Neural cell (in vitro differentiated cells): Measurements from ENCODE around the gene PRRX2. TPM values are rescaled to one million over a fixed set of nuclear protein-coding genes. Genes with fewer than 3 reads are reported as not detected.

Experiments
- H2AFZ ChIP-seq: fragments of 200-600, 300-800 bp; sonication (generic), shearing (Covaris generic); 2 replicates; pipeline ENCODE4 v1.6.0; 2014; ENCODE audit warnings: low read depth, mild to moderate bottlenecking, antibody characterized with exemption, low read length, moderate library complexity
- H3F3A ChIP-seq: fragments of 200-600 bp; shearing (Covaris generic); 2 replicates; pipeline ENCODE4 v1.6.1; 2016; ENCODE audit warnings: mild to moderate bottlenecking, moderate library complexity, mixed read lengths, antibody characterized with exemption, low read length; ENCODE audit not compliant: insufficient read depth, poor library complexity, severe bottlenecking
- H3K27ac ChIP-seq: fragments of 200-600, 300-800 bp; sonication (generic), shearing (Covaris generic); 2 replicates; pipeline ENCODE4 v1.5.1; 2014; ENCODE audit warnings: mild to moderate bottlenecking, low read length, moderate library complexity
- H3K27me3 ChIP-seq: fragments of 300-800, 200-600 bp; sonication (generic), shearing (Covaris generic); 2 replicates; pipeline ENCODE4 v1.6.0; 2014; ENCODE audit warnings: mild to moderate bottlenecking, low read depth, low read length, moderate library complexity; ENCODE audit not compliant: insufficient read depth
- H3K36me3 ChIP-seq: fragments of 300-800, 200-600 bp; sonication (generic), shearing (Covaris generic); 2 replicates; pipeline ENCODE4 v1.5.1; 2014; ENCODE audit warnings: mild to moderate bottlenecking, antibody characterized with exemption, low read length, moderate library complexity; ENCODE audit not compliant: insufficient read depth
- H3K4me2 ChIP-seq: fragments of 300-800, 200-600 bp; sonication (generic), shearing (Covaris generic); 2 replicates; pipeline ENCODE4 v1.6.0; 2014; ENCODE audit warnings: mild to moderate bottlenecking, low read length
- H3K4me3 ChIP-seq: fragments of 300-800, 200-600 bp; sonication (generic), shearing (Covaris generic); 2 replicates; pipeline ENCODE4 v1.5.1; 2014; ENCODE audit warnings: mild to moderate bottlenecking, low read length, moderate library complexity
- H3K79me2 ChIP-seq: fragments of 200-600 bp; shearing (Covaris generic); replicated peaks from 2 replicates; pipeline ENCODE4 v1.6.0; 2014; ENCODE audit warnings: mild to moderate bottlenecking, low read length, moderate library complexity; ENCODE audit not compliant: insufficient read depth
- H3K9ac ChIP-seq: fragments of 300-800, 200-600 bp; sonication (generic), shearing (Covaris generic); 2 replicates; pipeline ENCODE4 v1.6.1; 2016; ENCODE audit warnings: mild to moderate bottlenecking, low read length, mixed read lengths
- H3K9me2 ChIP-seq: fragments of 200-600 bp; shearing (Covaris generic); 2 replicates; pipeline ENCODE4 v1.6.1; 2016; ENCODE audit warnings: mild to moderate bottlenecking, low read length, mixed read lengths; ENCODE audit not compliant: insufficient read depth
- H3K9me3 ChIP-seq: fragments of 200-600, 300-800 bp; sonication (generic), shearing (Covaris generic); 2 replicates; pipeline ENCODE4 v1.6.1; 2016; ENCODE audit warnings: mild to moderate bottlenecking, mixed run types, low read length, moderate library complexity, mixed read lengths
- H4K20me1 ChIP-seq: fragments of 200-600 bp; shearing (Covaris generic); 2 replicates; pipeline ENCODE4 v1.6.1; 2016; ENCODE audit warnings: mild to moderate bottlenecking, mixed run types; ENCODE audit not compliant: insufficient read depth
- CTCF ChIP-seq: fragments of 450-650 bp; IDR thresholded peaks from 2 replicates; pipeline ENCODE4 v1.5.1; 2014; ENCODE audit warnings: antibody characterized with exemption, mild to moderate bottlenecking, moderate library complexity; ENCODE audit not compliant: poor library complexity, severe bottlenecking
- EP300 ChIP-seq: fragments of 450-650 bp; conservative IDR thresholded peaks from 2 replicates; pipeline ENCODE4 v1.6.1; 2014; ENCODE audit warnings: antibody characterized with exemption, mild to moderate bottlenecking, moderate library complexity; ENCODE audit not compliant: poor library complexity, severe bottlenecking
- EZH2 ChIP-seq: fragments of 200-600, 300-800 bp; shearing (Covaris generic), sonication (generic); IDR thresholded peaks from 2 replicates; pipeline ENCODE4 v1.6.1; 2014; ENCODE audit warnings: antibody characterized with exemption, low read length, borderline replicate concordance, mild to moderate bottlenecking; ENCODE audit not compliant: insufficient read depth, poor library complexity, severe bottlenecking
- MXI1 ChIP-seq: fragments of 450-650 bp; conservative IDR thresholded peaks from 2 replicates; pipeline ENCODE4 v1.6.1; 2014; ENCODE audit warnings: antibody characterized with exemption, mild to moderate bottlenecking; ENCODE audit not compliant: poor library complexity, severe bottlenecking
- POLR2AphosphoS5 ChIP-seq: IDR thresholded peaks from 2 replicates; pipeline ENCODE4 v1.6.1; 2012
- RAD21 ChIP-seq: fragments of 450-650 bp; conservative IDR thresholded peaks from 2 replicates; pipeline ENCODE4 v1.6.1; 2014; ENCODE audit warnings: antibody characterized with exemption, mild to moderate bottlenecking, moderate library complexity
- SMC3 ChIP-seq: fragments of 450-650 bp; conservative IDR thresholded peaks from 2 replicates; pipeline ENCODE4 v1.6.1; 2014; ENCODE audit warnings: antibody characterized with exemption, mild to moderate bottlenecking, moderate library complexity; ENCODE audit not compliant: poor library complexity
- TAF1 ChIP-seq: IDR thresholded peaks from 2 replicates; pipeline ENCODE4 v1.6.1; 2012; ENCODE audit warnings: low read depth
- polyA plus RNA-seq: library from polyadenylated mRNA; depleted of rRNA; stranded (reverse); fragments of >200 nt; gene quantifications from 2 replicates; pipeline ENCODE4 v1.2.3, GENCODE V29; 2014
- TF ChIP-seq, protein P1 (sequence below): IDR thresholded peaks from 2 replicates; pipeline ENCODE4 v1.6.1; 2012; ENCODE audit warnings: borderline replicate concordance

Gene PRRX2
- polyA plus RNA-seq, 1 donor from 2014 or later: not detected

DNA sequence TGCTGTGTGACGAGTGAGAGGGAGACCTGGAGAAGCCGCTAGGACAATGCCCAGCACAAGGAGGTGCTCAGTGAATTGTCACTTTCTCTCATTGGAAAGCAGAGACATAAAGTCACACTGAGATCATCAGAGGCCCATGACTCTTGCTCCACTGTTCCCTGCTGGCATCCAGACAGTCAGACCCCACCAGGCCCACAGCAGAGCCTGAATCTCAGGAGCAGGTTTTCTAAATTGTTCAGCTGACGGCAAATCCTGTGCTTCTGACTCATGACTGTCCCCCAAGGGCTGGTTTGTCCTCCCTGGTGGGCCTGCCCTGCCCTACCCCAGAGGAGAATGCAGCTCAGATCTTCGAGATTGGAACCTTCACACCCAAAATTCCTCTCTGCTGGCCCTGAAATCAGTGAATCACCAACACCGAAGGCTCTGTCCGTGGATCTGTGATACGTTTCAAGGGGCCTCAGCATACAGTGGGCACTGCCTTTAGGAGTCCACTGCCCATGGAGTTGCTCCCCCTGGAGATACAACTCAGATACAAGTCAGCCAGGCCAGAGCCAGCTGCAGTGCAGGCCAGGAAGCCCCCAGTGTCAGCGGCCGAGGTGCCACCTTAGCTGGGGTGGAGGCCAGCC, 84.7 kb downstream of the PRRX2 start:
- Histone ChIP-seq H3K27me3 (no peaks in the 10 kb centered on the region), H3K36me3 (no peaks in the 10 kb centered on the region), H3K4me2 (no peak overlapping the region), H3K9me2 (no peaks in the 10 kb centered on the region), H3K9me3 (no peaks in the 10 kb centered on the region), H3K4me3 (no peak overlapping the region), H3K27ac (no peak overlapping the region), H2AFZ (no peak overlapping the region), H3K9ac (no peak overlapping the region), H4K20me1 (no peaks in the 10 kb centered on the region), H3F3A (no peaks in the 10 kb centered on the region), H3K79me2 (no peaks in the 10 kb centered on the region)
- no peak for TF ChIP-seq EZH2

DNA sequence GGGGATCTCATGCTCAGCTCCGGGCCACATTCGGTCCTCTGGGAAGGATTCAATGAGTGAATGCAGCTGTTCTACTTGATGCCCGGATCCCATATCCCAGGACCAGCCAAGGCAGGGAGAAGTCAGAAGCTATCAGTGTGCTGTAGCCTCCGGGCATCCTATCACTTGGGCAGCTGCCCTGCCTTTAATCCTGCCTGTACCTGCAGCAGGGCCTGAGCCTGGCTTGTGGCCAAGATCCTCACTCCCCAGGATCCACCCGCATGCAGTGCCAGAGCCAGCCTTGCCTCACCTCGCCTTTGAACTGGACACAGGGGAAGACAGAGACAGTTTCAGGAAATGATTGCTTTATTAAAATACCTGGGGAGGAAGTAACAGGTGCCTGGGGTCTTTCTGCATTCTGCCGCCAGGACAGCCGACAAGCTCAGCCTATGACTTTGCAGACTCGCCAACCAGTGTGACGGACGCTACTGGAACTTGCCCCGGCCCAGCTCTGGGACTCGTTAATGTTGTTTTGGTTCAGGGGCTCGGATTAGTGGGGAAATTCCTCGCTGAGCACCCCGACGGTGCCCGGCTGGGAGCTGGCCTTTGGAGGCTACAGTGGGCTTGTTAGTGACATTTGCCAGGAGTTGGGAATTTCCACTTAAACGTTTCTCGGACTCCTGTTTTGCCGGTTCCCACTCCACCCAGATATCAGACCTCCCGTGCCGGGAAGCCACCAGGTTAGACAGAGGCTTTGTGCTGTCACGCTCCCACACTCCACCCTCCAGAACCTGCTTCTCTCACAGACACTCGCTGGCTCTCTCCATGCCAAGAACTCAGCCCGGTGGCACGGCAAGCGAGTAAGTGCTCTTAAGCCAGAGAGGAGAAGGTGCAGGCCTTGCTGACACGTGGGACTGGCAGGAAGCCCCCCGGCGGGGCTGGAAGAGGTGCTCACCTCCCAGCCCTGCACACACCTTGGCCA, 86.7 kb downstream of the PRRX2 start:
- no peak overlapping the region for H3K27ac ChIP-seq
- peak overlapping the region; percentile 36 for H3K9ac ChIP-seq

DNA sequence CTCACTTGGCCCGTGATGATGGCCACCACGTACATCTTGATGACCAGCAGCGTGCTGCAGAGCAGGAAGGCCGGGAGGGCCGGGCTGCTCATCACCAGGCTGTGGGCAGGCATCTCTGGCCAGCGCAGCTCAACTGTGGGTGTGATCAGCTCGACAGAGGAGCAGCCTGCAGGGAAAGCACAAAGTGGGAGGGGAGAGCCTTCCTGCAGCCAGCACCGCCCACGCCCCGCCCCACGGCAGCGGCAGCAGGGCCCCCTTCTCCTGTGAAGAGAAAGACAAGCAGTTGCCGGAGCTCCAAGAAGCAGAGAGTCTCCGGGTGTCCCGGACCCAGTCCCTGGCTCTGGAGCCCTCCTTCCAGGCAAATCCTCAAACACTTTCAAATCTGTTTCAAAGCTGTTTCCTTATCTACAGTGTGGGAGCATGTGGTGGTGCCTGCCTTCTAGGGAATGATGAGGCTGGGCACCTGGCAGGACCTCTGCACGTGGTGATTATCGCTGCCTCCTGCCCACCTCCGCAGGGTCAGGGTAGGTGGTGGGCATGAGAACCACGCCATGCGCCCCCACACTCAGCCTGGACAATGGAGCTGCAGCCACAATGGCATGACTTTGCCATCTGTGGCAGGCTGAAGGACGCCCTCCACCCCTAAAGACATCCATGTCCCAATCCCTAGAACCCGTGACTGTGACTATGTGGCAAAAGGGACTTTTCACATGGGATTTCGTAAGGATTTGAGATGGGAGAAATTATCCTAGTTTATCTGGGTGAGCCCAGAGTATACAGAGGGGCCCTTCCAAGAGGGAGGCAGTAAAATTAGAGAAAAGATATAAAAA, 87.7 kb downstream of the PRRX2 start, which contains the start of gene PTGES:
Gene PTGES (minus strand): TSS at position 143 of the 830 bp plus-strand sequence. CDS start 30 bp downstream, at position 113.
- no peaks in the 10 kb centered on the region for H3K79me2 ChIP-seq
- H2AFZ ChIP-seq: no peak within 1 kb of the TSS
- no peaks in the 10 kb centered on the region for H3F3A ChIP-seq
- H3K4me3 ChIP-seq: peak within 1 kb of the TSS; percentile 24
- peak within 1 kb of the TSS; percentile 36 for H3K9ac ChIP-seq
- H3K36me3 ChIP-seq: no peaks in the 10 kb centered on the region
- no peaks in the 10 kb centered on the region for H4K20me1 ChIP-seq
- H3K9me2 ChIP-seq: no peaks in the 10 kb centered on the region
- H3K4me2 ChIP-seq: no peak within 1 kb of the TSS
- H3K9me3 ChIP-seq: no peaks in the 10 kb centered on the region
- no peaks in the 10 kb centered on the region for H3K27me3 ChIP-seq
- TF ChIP-seq EZH2: no peak
- TF ChIP-seq EP300: no peak
- no peak for TF ChIP-seq POLR2AphosphoS5
- TF ChIP-seq, protein P1, sequence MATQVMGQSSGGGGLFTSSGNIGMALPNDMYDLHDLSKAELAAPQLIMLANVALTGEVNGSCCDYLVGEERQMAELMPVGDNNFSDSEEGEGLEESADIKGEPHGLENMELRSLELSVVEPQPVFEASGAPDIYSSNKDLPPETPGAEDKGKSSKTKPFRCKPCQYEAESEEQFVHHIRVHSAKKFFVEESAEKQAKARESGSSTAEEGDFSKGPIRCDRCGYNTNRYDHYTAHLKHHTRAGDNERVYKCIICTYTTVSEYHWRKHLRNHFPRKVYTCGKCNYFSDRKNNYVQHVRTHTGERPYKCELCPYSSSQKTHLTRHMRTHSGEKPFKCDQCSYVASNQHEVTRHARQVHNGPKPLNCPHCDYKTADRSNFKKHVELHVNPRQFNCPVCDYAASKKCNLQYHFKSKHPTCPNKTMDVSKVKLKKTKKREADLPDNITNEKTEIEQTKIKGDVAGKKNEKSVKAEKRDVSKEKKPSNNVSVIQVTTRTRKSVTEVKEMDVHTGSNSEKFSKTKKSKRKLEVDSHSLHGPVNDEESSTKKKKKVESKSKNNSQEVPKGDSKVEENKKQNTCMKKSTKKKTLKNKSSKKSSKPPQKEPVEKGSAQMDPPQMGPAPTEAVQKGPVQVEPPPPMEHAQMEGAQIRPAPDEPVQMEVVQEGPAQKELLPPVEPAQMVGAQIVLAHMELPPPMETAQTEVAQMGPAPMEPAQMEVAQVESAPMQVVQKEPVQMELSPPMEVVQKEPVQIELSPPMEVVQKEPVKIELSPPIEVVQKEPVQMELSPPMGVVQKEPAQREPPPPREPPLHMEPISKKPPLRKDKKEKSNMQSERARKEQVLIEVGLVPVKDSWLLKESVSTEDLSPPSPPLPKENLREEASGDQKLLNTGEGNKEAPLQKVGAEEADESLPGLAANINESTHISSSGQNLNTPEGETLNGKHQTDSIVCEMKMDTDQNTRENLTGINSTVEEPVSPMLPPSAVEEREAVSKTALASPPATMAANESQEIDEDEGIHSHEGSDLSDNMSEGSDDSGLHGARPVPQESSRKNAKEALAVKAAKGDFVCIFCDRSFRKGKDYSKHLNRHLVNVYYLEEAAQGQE: no peak
- no peak for TF ChIP-seq TAF1
- TF ChIP-seq CTCF: no peak
- no peak for TF ChIP-seq RAD21
- no peak for TF ChIP-seq SMC3
- no peak for TF ChIP-seq MXI1
- H3K27ac ChIP-seq: no peak within 1 kb of the TSS

More for the DNA sequence above, 86.7 kb downstream of the PRRX2 start:
- no peak overlapping the region for H2AFZ ChIP-seq
- no peaks in the 10 kb centered on the region for H3K79me2 ChIP-seq
- H3K9me3 ChIP-seq: no peaks in the 10 kb centered on the region
- H3K27me3 ChIP-seq: no peaks in the 10 kb centered on the region
- H3K4me2 ChIP-seq: no peak overlapping the region
- TF ChIP-seq POLR2AphosphoS5 (no peak), EZH2 (no peak)
- H3K36me3 ChIP-seq: no peaks in the 10 kb centered on the region
- no peaks in the 10 kb centered on the region for H3F3A ChIP-seq
- no peaks in the 10 kb centered on the region for H3K9me2 ChIP-seq
- peak overlapping the region; percentile 24 for H3K4me3 ChIP-seq
- H4K20me1 ChIP-seq: no peaks in the 10 kb centered on the region
